ENCODE results near the gene DPCD.

GRCh38 chr10:101580486-101581399, 7.4 kb upstream of the DPCD start:
- no peak for TF ChIP-seq CTCF (IDR thresholded peaks at IDR 0.05)
- TF ChIP-seq POLR2A (IDR thresholded peaks at IDR 0.05) = no peak

Measured in ovary (tissue), 3 donors.